HG02938 (cell line): ENCODE measurements around the gene EEF1B2.
A peak's percentile ranks its signal among the peaks of the same experiment; 100 is the strongest.
"Not testable (repeated sequence)": the region's sequence is repeated elsewhere in the genome, so short reads cannot be mapped to it uniquely, and the experiment has no call there.

ENCODE experiments used
- ATAC-seq: cut with Tn5 transposase; IDR thresholded peaks from one replicate; pipeline ENCODE4 v1.9.1; 2021; ENCODE audit warnings: mild to moderate bottlenecking, moderate library complexity; ENCODE audit not compliant: unreplicated experiment

Gene EEF1B2

GRCh38 chr2:206159346-206160124 lies at the start of gene EEF1B2, which contains the start of gene NDUFS1:
Gene EEF1B2 (plus strand): TSS chr2:206159895. CDS start chr2:206159980, 85 bp downstream.
Gene NDUFS1 (minus strand): TSS chr2:206159444. CDS start chr2:206153678, 5,766 bp downstream.
- ATAC-seq: peak; percentile 82

DNA sequence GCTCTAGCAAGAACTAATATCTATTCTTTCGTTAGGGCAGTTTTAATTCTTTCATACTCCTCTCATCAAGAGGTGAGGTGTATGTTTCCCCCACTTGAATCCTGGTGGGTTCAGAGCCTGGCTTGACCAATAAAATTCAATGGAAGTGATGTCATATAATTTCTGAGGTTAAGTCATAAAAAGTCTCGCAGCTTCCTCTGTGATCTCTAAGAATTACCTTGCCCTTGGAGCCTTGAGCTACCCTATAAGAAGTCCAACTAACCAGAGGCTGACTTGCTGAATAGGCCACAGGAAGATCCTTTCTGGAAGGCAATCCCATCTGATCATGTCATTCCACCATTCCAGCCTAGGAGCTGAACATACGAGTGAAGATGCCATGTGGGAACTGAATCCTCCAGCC lies 47.6 kb upstream of the EEF1B2 start:
- no peak for ATAC-seq

DNA sequence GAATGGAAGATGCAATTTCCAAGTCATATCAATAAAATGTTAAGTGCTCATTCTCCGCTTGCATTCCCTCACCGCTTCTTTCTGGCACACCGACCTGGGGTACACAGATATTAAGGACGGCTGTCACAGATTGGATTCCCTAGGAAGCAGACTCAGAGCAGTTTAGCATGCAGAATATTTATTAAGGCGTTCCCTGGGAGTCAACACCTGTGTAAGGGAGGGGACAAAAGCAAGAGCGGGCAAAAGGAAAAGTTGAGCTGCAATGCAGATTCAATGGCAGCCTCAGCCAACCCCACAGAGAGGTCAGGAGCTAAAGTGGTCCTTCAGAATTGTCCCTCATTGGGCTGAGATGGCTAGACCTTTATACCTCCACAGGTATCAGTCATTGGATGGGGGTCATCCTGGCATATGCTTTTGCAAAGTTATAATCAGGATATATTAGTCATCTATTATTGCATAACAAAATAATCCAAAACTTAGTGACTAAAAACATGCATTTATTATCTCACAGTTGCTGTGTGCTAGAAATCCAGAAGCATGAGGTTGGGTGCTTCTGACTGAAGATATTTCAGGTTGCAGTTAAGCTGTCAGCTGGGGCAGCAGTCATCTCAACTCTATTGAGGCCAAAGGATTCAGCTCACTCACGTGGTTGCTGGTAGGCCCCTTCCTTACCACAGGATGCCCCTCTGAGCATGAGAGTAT lies 46.7 kb upstream of the EEF1B2 start:
- ATAC-seq: no peak

GRCh38 chr2:206115026-206115578 lies 44.6 kb upstream of the EEF1B2 start:
- no peak for ATAC-seq

GRCh38 chr2:206116278-206116677 lies 43.4 kb upstream of the EEF1B2 start:
- no peak for ATAC-seq

DNA sequence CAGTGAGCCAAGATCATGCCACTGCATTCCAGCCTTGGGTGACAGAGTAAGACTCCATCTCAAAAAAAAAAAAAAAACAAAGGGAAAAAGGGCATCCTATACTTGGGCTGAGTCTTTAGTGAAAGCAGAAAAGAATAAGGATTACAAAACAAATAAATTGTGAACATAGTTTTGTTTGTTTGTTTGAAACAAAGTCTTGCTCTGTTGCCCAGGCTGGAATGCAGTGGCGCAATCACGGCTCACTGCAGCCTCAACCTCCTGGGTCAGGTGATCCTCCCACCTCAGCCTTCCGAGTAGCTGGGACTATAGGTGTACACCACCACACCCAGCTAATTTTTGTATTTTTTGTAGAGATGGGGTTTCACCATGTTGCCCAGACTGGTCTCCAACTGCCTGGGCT lies 37.1 kb upstream of the EEF1B2 start:
- ATAC-seq: not testable (repeated sequence)

- ATAC-seq: no peak
These were observed 33.8 kb upstream of the EEF1B2 start for GRCh38 chr2:206125901-206126300.

GRCh38 chr2:206127656-206128055 lies 32.0 kb upstream of the EEF1B2 start:
- no peak for ATAC-seq

- ATAC-seq: no peak
These were observed 16.2 kb upstream of the EEF1B2 start for GRCh38 chr2:206143451-206143850.

- no peak for ATAC-seq
These were observed 15.3 kb upstream of the EEF1B2 start for GRCh38 chr2:206144383-206144782.

GRCh38 chr2:206145665-206146064 lies 14.0 kb upstream of the EEF1B2 start:
- ATAC-seq: no peak

GRCh38 chr2:206149330-206149729 lies 10.4 kb upstream of the EEF1B2 start:
- ATAC-seq: no peak

DNA sequence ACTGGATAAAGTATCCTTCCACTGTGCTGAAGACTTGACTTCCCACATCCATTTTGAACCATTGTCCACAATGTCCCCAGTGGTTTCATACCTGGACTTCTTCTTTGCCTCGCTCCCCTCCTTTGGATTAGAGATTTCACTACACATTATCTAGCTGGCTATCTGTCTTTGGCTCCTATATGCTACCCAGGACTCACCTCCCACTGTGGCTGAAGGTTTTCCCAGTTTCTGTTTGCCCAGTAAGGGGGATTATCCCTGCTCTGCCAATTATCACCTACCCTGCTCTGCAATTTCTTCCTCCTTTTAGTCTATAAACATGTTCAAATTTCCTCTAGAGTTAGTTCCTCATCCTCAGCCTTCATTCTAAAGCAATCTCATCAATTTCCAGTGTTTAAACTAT lies 9.5 kb upstream of the EEF1B2 start:
- no peak for ATAC-seq

- no peak for ATAC-seq
These were observed 9.1 kb upstream of the EEF1B2 start for GRCh38 chr2:206150631-206151030.

GRCh38 chr2:206154197-206154596 lies 5.5 kb upstream of the EEF1B2 start:
- peak; percentile 45 for ATAC-seq

GRCh38 chr2:206157014-206157413 lies 2.7 kb upstream of the EEF1B2 start:
- not testable (repeated sequence) for ATAC-seq

DNA sequence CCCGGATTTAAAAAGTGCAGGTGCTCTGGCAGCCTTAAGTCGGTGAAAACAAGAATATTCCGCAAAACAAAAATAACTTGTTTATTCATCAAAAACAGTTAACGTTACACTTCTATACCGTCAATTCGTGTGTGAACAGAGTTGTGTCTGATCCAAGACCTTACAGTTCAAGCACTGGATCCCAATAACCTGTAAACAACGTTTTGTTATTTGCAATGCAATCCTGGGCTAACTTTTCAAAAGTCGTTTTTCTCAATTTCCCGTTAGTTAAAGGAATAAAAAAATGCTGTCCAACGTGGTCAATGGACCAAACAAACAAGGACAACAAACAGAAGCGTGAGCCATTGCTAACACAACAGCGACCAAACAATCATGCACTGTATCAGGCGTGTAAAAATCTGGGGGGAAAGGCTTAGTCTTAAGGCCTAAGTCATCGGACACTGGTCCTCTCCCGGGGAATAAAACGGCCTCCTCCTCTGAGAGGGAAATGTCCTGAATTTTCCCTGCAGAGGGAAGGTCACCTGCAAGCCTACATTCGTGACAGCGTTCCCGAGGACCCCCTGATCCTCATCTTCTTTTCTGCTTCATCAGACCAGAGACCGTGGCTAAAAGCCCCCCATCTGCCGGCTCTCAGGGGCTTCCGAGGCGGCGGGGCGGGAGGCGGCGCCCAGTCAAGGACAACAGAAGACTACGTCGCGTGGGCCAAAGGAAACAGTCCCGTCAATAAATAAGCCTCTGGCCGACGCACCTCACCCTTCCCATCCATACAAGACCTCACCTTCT lies 941 bp upstream of the EEF1B2 start:
- peak; percentile 15 for ATAC-seq

GRCh38 chr2:206160125-206160806 lies 571 bp downstream of the EEF1B2 start:
- ATAC-seq: peak; percentile 53

DNA sequence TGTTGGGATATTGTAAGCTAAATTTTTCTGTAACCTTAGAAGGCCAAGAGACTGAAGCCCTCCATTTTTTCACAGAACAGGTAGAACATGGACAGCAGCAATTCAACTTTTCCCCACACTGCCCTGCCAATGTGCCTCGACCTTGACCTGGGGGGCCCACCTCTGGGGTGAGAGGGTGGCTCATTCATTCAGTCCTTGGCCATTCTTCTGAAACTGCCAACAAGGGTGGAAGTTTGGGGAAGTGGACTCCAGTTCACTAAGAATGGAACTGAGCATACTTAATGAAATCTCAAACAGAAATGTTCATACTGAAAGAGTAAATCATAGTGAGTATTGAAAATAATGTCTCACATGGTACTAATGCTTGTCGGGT lies 1.1 kb downstream of the EEF1B2 start:
- no peak for ATAC-seq

DNA sequence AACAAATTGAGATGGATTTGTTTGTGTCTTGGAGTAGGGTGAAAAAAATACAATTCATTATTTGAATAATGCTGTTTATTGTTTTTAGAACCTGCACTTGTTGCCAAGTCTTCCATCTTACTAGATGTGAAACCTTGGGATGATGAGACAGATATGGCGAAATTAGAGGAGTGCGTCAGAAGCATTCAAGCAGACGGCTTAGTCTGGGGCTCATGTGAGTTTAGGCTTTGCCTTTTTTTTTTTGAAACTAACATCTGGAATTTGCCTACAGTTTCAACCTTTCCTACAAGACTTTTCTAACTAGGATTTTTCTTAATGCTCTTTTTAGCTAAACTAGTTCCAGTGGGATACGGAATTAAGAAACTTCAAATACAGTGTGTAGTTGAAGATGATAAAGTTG lies 2.7 kb downstream of the EEF1B2 start:
- ATAC-seq: not testable (repeated sequence)
